ENCODE measurements around the gene CDK6.

The CDK6 gene

DNA sequence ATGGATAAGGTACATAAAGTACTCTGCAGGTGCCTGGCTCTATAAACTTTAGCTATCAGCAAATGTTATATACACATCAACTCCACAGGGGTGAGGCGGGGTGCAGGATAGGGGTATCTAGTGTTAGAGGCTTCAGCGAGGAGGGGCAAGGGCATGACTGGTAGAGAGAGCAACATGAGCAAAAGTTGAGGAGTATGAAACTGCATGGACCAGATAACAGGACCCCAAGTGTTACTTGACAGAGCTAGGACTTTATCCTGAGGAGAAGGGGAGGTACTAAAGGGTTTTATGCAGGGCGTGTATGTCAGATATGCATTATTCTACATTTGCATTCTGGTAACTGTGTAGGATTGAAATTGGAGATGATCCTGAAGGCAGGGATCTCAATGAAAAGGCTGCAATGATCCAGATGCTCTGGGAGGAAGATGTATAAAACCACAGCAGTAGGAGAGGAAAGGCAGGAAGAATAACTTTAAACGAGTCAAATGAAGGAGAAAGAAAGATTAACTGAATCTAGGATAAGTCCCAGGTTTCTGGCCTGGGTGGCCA lies 136.3 kb downstream of the CDK6 start:
- H3F3A ChIP-seq (ENCODE audit: insufficient read depth, low read length), result no peaks in the 10 kb centered on the region
- no peaks in the 10 kb centered on the region for H3K9me2 ChIP-seq (ENCODE audit: low read depth, low read length)
- no peak overlapping the region for H3K4me2 ChIP-seq (ENCODE audit: low read length)
- TF ChIP-seq, protein P1, sequence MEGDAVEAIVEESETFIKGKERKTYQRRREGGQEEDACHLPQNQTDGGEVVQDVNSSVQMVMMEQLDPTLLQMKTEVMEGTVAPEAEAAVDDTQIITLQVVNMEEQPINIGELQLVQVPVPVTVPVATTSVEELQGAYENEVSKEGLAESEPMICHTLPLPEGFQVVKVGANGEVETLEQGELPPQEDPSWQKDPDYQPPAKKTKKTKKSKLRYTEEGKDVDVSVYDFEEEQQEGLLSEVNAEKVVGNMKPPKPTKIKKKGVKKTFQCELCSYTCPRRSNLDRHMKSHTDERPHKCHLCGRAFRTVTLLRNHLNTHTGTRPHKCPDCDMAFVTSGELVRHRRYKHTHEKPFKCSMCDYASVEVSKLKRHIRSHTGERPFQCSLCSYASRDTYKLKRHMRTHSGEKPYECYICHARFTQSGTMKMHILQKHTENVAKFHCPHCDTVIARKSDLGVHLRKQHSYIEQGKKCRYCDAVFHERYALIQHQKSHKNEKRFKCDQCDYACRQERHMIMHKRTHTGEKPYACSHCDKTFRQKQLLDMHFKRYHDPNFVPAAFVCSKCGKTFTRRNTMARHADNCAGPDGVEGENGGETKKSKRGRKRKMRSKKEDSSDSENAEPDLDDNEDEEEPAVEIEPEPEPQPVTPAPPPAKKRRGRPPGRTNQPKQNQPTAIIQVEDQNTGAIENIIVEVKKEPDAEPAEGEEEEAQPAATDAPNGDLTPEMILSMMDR (IDR thresholded peaks at IDR 0.05; ENCODE audit: low read length), result no peak
- no peak for TF ChIP-seq EZH2 (IDR thresholded peaks at IDR 0.05; ENCODE audit: borderline replicate concordance, low read length)
- no peak overlapping the region for H3K4me3 ChIP-seq (ENCODE audit: low read depth, low read length, poor library complexity, severe bottlenecking)
- H3K4me1 ChIP-seq (ENCODE audit: insufficient read depth, low read length, severe bottlenecking), result peaks cover 6% of the 10 kb centered on the region
- no peaks in the 10 kb centered on the region for H4K20me1 ChIP-seq (ENCODE audit: insufficient read depth, low read length)
- H3K79me2 ChIP-seq (ENCODE audit: insufficient read depth, low read length), result no peaks in the 10 kb centered on the region
- H3K9me3 ChIP-seq (ENCODE audit: low read length), result peaks cover 4% of the 10 kb centered on the region
- H3K27me3 ChIP-seq (ENCODE audit: insufficient read depth, low read length), result no peaks in the 10 kb centered on the region
- no peak overlapping the region for H3K9ac ChIP-seq (ENCODE audit: low read length)
- H3K36me3 ChIP-seq (ENCODE audit: insufficient read depth, low read length), result peaks cover 5% of the 10 kb centered on the region
- H3K27ac ChIP-seq (ENCODE audit: low read depth, low read length, poor library complexity, severe bottlenecking), result no peak overlapping the region
- no peak overlapping the region for H2AFZ ChIP-seq (ENCODE audit: low read length)

DNA sequence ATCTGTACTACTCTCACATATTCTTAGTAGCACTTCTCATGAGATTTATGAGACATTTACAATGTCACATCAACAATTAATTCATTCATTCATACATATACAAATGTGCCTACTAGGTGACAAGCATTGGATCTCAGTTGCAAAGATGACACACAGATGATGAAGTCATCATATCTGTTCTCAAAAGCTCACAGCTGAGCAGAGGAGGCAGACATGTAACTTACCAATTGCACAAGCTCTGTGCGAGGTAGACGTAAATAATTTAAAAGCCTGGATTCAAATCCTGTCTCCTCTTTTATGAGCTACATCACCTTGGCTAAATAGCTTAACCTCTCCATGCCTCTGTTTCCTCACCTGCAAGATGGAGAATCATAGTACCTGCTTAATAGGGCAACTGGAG lies 136.8 kb downstream of the CDK6 start:
- H3K27ac ChIP-seq (ENCODE audit: low read depth, low read length, poor library complexity, severe bottlenecking), result no peak overlapping the region
- H3K27me3 ChIP-seq (ENCODE audit: insufficient read depth, low read length), result no peaks in the 10 kb centered on the region
- TF ChIP-seq, protein P1 (IDR thresholded peaks at IDR 0.05; ENCODE audit: low read length), result no peak
- TF ChIP-seq EZH2 (IDR thresholded peaks at IDR 0.05; ENCODE audit: borderline replicate concordance, low read length), result no peak
- no peaks in the 10 kb centered on the region for H3K9me3 ChIP-seq (ENCODE audit: low read length)
- H3K36me3 ChIP-seq (ENCODE audit: insufficient read depth, low read length), result peaks cover under 1% of the 10 kb centered on the region; the same call in 1 of the 2 replicates
- H3F3A ChIP-seq (ENCODE audit: insufficient read depth, low read length), result no peaks in the 10 kb centered on the region
- no peaks in the 10 kb centered on the region for H4K20me1 ChIP-seq (ENCODE audit: insufficient read depth, low read length)
- no peaks in the 10 kb centered on the region for H3K9me2 ChIP-seq (ENCODE audit: low read depth, low read length)
- H3K4me3 ChIP-seq (ENCODE audit: low read depth, low read length, poor library complexity, severe bottlenecking), result no peak overlapping the region
- no peaks in the 10 kb centered on the region for H3K79me2 ChIP-seq (ENCODE audit: insufficient read depth, low read length)
- H3K4me1 ChIP-seq (ENCODE audit: insufficient read depth, low read length, severe bottlenecking), result peaks cover 6% of the 10 kb centered on the region
- no peak overlapping the region for H2AFZ ChIP-seq (ENCODE audit: low read length)
- no peak overlapping the region for H3K4me2 ChIP-seq (ENCODE audit: low read length)
- no peak overlapping the region for H3K9ac ChIP-seq (ENCODE audit: low read length)

DNA sequence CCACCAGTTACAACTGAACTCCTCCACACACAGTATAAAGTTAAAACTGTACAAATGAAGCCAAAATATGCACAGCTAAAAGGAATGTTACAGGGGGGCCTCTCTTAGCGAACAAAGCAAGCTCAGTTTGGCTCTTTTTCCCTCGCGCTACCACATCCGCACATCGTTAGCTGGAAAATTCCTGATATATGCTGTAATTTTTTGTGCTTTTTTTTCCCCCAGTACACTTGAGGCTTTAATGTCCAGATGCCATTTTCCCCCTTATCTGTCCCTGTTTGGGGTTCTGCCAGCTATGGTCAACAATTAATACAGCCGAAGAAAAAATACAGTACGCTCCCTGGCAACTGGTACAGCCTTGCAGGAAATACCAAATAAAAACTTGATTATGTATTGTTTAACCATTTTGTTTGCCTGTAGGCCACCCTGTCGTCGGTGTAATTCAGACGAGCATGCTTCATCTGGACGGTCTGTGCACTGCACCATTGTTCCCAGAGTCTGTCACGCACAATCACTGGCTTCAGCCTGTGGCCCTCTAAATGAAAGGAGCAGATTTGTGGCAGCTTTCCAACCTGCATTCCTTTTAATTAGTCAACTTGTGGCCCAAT lies 138.0 kb downstream of the CDK6 start:
- Histone ChIP-seq H3K4me3 (ENCODE audit: low read depth, low read length, poor library complexity, severe bottlenecking) (no peak overlapping the region), H3K4me2 (ENCODE audit: low read length) (no peak overlapping the region), H3K9ac (ENCODE audit: low read length) (no peak overlapping the region), H4K20me1 (ENCODE audit: insufficient read depth, low read length) (no peaks in the 10 kb centered on the region), H3K9me3 (ENCODE audit: low read length) (peaks cover 4% of the 10 kb centered on the region), H3K79me2 (ENCODE audit: insufficient read depth, low read length) (no peaks in the 10 kb centered on the region), H3K36me3 (ENCODE audit: insufficient read depth, low read length) (peaks cover 5% of the 10 kb centered on the region; the same call in 1 of the 2 replicates), H3K27ac (ENCODE audit: low read depth, low read length, poor library complexity, severe bottlenecking) (no peak overlapping the region), H3F3A (ENCODE audit: insufficient read depth, low read length) (no peaks in the 10 kb centered on the region), H3K27me3 (ENCODE audit: insufficient read depth, low read length) (no peaks in the 10 kb centered on the region), H3K4me1 (ENCODE audit: insufficient read depth, low read length, severe bottlenecking) (peaks cover 6% of the 10 kb centered on the region), H2AFZ (ENCODE audit: low read length) (no peak overlapping the region), H3K9me2 (ENCODE audit: low read depth, low read length) (no peaks in the 10 kb centered on the region)
- TF ChIP-seq EZH2 (IDR thresholded peaks at IDR 0.05; ENCODE audit: borderline replicate concordance, low read length), result no peak

DNA sequence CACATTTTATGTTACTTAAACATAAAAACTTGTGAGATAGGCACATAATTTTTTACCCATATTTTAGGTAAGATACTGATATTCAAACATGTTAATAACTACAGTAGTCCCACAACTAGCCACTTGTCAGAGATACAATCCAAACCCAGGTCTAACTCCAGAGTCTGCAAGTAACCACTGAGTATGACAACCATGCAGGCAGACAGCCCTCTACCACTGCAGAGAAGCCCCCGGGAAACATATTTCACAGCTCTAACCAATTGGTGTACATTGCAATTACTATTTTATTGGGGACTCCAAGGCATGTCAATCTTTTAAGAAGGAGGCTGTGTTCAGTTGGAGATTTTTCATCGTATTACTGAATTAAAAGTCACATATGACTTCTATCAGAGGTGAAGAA lies 139.0 kb downstream of the CDK6 start:
- H3K79me2 ChIP-seq (ENCODE audit: insufficient read depth, low read length), result no peaks in the 10 kb centered on the region
- H3K4me3 ChIP-seq (ENCODE audit: low read depth, low read length, poor library complexity, severe bottlenecking), result no peak overlapping the region
- peaks cover 4% of the 10 kb centered on the region for H3K9me3 ChIP-seq (ENCODE audit: low read length)
- no peaks in the 10 kb centered on the region for H3K27me3 ChIP-seq (ENCODE audit: insufficient read depth, low read length)
- no peaks in the 10 kb centered on the region for H4K20me1 ChIP-seq (ENCODE audit: insufficient read depth, low read length)
- peaks cover 6% of the 10 kb centered on the region for H3K4me1 ChIP-seq (ENCODE audit: insufficient read depth, low read length, severe bottlenecking)
- H3K36me3 ChIP-seq (ENCODE audit: insufficient read depth, low read length), result peaks cover 5% of the 10 kb centered on the region; the same call in 1 of the 2 replicates
- no peak overlapping the region for H3K4me2 ChIP-seq (ENCODE audit: low read length)
- H3K27ac ChIP-seq (ENCODE audit: low read depth, low read length, poor library complexity, severe bottlenecking), result no peak overlapping the region
- H3K9ac ChIP-seq (ENCODE audit: low read length), result no peak overlapping the region
- no peaks in the 10 kb centered on the region for H3F3A ChIP-seq (ENCODE audit: insufficient read depth, low read length)
- no peak overlapping the region for H2AFZ ChIP-seq (ENCODE audit: low read length)
- H3K9me2 ChIP-seq (ENCODE audit: low read depth, low read length), result no peaks in the 10 kb centered on the region
- TF ChIP-seq, protein P1 (IDR thresholded peaks at IDR 0.05; ENCODE audit: low read length), result no peak
- TF ChIP-seq EZH2 (IDR thresholded peaks at IDR 0.05; ENCODE audit: borderline replicate concordance, low read length), result no peak

Measured in OCI-LY1 (cell line).